ENCODE measurements around the gene USHBP1. TPM values are rescaled to one million over a fixed set of nuclear protein-coding genes. Genes with fewer than 3 reads are reported as not detected.

USHBP1 gene
- total RNA-seq, 1 donor from 2014 or later: not detected

- no peak overlapping the region for H3K4me3 ChIP-seq (ENCODE audit: low read depth, low read length)
- TF ChIP-seq, protein P1, sequence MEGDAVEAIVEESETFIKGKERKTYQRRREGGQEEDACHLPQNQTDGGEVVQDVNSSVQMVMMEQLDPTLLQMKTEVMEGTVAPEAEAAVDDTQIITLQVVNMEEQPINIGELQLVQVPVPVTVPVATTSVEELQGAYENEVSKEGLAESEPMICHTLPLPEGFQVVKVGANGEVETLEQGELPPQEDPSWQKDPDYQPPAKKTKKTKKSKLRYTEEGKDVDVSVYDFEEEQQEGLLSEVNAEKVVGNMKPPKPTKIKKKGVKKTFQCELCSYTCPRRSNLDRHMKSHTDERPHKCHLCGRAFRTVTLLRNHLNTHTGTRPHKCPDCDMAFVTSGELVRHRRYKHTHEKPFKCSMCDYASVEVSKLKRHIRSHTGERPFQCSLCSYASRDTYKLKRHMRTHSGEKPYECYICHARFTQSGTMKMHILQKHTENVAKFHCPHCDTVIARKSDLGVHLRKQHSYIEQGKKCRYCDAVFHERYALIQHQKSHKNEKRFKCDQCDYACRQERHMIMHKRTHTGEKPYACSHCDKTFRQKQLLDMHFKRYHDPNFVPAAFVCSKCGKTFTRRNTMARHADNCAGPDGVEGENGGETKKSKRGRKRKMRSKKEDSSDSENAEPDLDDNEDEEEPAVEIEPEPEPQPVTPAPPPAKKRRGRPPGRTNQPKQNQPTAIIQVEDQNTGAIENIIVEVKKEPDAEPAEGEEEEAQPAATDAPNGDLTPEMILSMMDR (conservative IDR thresholded peaks at IDR 0.05; ENCODE audit: low read depth, low read length): no peak
- DNase-seq (ENCODE audit: low read depth): no peak
These were observed 34.7 kb downstream of the USHBP1 start for GRCh38 chr19:17229890-17230289.

DNA sequence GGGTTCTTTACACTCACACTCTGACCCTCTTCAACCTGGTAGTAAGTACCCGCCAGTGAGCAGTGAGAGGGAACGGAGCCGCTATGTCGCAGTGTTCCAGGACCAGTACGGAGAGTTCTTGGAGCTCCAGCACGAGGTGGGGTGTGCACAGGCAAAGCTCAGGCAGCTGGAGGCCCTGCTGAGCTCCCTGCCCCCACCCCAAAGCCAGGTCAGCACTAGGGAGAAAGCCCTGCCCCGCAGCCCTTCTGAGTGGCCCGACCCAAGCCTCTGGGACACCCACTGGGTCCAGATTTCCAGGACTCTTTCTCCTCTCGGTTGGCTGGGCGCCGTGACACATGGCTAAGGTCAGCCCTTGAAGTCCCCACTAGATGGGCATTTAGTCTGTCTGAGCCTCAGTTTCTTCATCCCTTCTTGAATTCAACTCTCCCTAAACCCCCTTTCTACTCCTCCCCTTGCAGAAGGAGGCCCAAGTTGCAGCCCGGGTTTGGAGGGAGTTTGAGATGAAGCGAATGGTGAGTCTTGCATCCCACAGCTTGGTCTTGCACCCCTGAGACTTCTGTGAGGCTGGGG lies 36.7 kb downstream of the USHBP1 start:
- TF ChIP-seq, protein P1 (conservative IDR thresholded peaks at IDR 0.05; ENCODE audit: low read depth, low read length): no peak
- peak overlapping the region; percentile 13 for H3K4me3 ChIP-seq (ENCODE audit: low read depth, low read length)
- DNase-seq (ENCODE audit: low read depth): no peak

DNA sequence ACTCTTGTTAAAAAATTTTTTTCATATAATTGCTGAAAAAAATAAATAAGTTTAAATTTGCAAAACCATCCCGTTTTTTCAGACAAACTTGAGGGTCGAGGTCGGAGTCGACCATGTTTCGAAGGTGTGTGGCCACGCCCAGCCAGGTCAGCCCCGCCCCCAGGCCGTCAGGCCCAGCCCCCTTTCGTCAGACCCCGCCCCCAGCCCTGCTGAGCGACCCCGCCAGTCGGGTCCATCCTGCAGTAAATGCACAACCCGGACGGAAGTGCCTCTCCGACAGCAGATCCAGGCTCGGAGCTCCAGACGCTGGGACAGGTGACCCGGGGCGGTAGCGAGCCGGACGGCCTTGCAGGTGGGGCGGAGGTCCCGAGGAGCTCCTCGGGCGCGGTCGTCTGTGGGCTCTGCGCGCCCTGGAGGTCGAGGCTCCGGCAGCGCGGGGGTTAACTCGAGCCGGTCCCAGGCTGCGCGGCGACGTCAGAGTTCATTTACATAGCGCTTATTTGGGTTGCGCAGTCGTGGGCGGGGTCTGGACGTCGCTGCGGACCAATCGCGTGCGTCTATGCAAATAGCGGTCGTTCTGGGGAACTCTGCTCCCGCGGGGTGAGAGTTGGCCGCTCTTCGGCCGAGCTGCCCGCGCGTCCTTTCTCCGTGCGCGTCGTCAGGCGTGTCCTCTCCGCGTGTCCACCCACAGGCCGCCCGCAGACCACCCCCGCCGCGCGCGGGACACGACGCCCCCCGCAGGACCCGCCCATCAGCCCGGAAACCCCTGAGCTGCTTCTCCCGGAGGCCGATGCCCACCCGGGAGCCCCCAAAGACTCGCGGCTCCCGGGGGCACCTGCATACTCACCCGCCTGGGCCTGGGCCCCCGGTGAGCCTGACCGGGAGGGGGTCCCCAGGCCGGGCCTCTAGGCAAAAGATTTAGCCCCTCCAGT lies 38.3 kb downstream of the USHBP1 start, which contains the start of gene OCEL1:
Gene OCEL1, plus strand, starts transcription at position 225 of the 932 bp plus-strand sequence. Its CDS starts 22 bp downstream, at position 247.
- H3K4me3 ChIP-seq (ENCODE audit: low read depth, low read length): peak within 1 kb of the TSS; percentile 82
- TF ChIP-seq, protein P1 (conservative IDR thresholded peaks at IDR 0.05; ENCODE audit: low read depth, low read length): no peak
- peak; percentile 71 for DNase-seq (ENCODE audit: low read depth)

DNA sequence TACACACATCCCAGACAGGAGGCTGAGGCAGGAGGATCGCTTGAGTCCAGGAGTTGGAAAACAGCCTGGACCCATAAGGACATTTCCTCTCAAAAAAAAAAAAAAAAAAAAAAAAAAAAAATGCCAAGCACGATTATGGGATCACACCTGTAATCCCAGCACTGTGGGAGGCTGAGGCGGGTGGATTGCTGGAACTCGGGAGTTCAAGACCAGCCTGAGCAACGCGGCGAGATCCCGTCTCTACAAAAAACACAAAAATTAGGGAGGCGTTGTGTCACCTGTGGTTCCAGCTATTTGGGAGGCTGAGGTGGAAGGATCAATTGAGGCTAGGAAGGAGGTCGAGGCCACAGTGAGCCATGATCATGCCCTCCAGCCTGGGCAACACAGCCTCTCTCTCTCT lies 39.5 kb downstream of the USHBP1 start:
- H3K4me3 ChIP-seq (ENCODE audit: low read depth, low read length): no peak overlapping the region
- TF ChIP-seq, protein P1 (conservative IDR thresholded peaks at IDR 0.05; ENCODE audit: low read depth, low read length): no peak
- no peak for DNase-seq (ENCODE audit: low read depth)

DNA sequence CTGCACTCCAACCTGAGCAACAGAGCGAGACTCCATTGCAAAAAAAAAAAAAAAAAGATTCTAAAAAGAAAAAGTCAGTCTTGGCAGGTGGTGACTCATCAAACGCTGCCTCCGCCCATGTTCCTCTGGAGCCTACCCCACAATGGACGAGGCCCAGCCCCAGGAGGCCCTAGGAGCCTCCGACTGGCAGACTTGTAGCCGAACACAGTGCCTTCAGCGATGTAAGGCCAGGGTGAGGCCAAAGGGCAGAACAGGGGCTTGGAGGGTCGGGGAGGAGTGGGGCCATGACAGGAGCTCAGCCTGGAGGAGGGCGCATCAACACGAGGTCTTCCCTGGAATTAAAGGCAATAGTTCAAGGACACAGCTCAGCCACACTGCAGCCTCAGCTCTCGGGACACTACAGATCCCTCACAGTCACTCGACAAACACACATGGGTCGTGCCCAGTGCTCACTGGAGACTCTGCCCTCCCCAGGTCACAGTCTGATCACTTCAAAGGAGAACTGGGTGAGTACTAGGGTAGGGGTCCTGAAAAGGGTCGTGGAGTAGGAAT lies 44.3 kb downstream of the USHBP1 start:
- DNase-seq (ENCODE audit: low read depth): no peak
- TF ChIP-seq, protein P1 (conservative IDR thresholded peaks at IDR 0.05; ENCODE audit: low read depth, low read length): no peak
- no peak overlapping the region for H3K4me3 ChIP-seq (ENCODE audit: low read depth, low read length)

- TF ChIP-seq, protein P1 (conservative IDR thresholded peaks at IDR 0.05; ENCODE audit: low read depth, low read length): no peak
- no peak for DNase-seq (ENCODE audit: low read depth)
- H3K4me3 ChIP-seq (ENCODE audit: low read depth, low read length): no peak overlapping the region
These were observed 45.3 kb downstream of the USHBP1 start for GRCh38 chr19:17219286-17219685.
